Activated naive CD4-positive, alpha-beta T cell treated with anti-CD3 and anti-CD28 coated beads, Interleukin-2, amount 50 U/mL, for 72 hours (primary cell): ENCODE measurements around the gene CNTF. TPM values are rescaled to one million over a fixed set of nuclear protein-coding genes. Genes with fewer than 3 reads are reported as not detected.
A peak's percentile ranks its signal among the peaks of the same experiment; 100 is the strongest.

Source experiments
- ATAC-seq, 2 donors: fragments of 150-1000 bp; cut with Tn5 transposase; 2 replicates each; pipeline ENCODE4 v1.10.0; 2021; ENCODE audit warnings: mild to moderate bottlenecking in 2 of 2, moderate library complexity in 2 of 2
- DNase-seq, 2 donors: peaks; one replicate each; pipeline ENCODE4 v3.0.0; 2021 to 2022; ENCODE audit warnings: low spot score in 2 of 2
- H3K27ac Mint-ChIP-seq, 2 donors: one replicate each; pipeline ENCODE4 v1.8.0; 2022; ENCODE audit warnings: mild to moderate bottlenecking in 2 of 2, mixed read lengths in 2 of 2
- H3K36me3 Mint-ChIP-seq, 2 donors: one replicate each; pipeline ENCODE4 v1.8.0; 2022; ENCODE audit warnings: mixed read lengths in 2 of 2
- H3K9me3 Mint-ChIP-seq, 2 donors: one replicate each; pipeline ENCODE4 v1.8.0; 2022; ENCODE audit warnings: mixed read lengths in 2 of 2
- total RNA-seq, 2 donors: library from RNA; stranded (reverse); gene quantifications; one replicate each; pipeline ENCODE4 v1.2.3, GENCODE V29; 2022

Gene CNTF
- total RNA-seq, 2 donors from 2014 or later = 4.2 to 5.9 TPM

DNA sequence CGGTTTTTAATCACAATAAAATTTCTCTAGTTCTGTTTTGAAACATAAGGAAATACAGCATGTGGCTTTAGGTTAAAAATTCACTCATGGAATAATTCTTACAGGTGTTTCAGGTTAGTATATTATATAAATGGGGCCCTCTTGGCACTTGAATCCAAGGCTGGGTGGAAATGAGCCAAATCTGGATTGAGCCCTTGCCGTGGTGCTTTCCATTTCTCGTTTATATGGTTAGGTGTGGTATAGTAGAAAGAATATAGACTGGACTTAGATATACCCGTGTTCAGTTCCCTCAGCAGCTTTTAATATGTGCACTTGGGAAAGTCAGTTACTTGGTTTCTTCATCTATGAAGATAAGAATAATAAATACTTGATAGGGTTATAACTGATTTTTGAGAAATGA, 27.6 kb upstream of the CNTF start:
- ATAC-seq (no peak), DNase-seq (no peak)
- Mint-ChIP-seq H3K27ac (peak overlapping the region in 1 of 2 donors; percentile 3), H3K36me3 (peaks cover 0 to 56% of the 10 kb centered on the region in 2 donors), H3K9me3 (no peaks in the 10 kb centered on the region)

DNA sequence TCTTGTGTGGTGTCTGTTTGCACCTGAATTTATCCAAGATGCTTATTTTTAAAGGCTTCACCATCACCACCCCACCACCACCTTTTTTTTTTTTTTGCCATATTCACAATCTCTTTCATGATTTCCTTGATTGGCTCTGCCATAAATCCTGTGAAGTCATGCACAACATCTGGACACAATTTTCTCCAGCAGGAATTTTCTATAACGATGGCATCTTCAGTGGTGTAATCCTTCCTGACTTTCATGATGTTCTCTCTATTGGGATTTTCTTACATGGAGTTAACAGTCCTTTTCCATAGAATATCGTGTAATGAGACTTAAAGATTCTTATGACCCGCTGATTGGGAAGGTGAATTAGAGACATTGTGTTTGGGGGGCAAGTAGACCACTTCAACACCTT, 25.8 kb upstream of the CNTF start:
- peak overlapping the region; percentile 70 to 75 for H3K27ac Mint-ChIP-seq
- peaks cover 6 to 61% of the 10 kb centered on the region in 2 donors for H3K36me3 Mint-ChIP-seq
- H3K9me3 Mint-ChIP-seq = no peaks in the 10 kb centered on the region
- DNase-seq (no peak), ATAC-seq (no peak)

GRCh38 chr11:58597486-58598144, 24.9 kb upstream of the CNTF start:
- ATAC-seq = peak; percentile 90 to 95
- H3K27ac Mint-ChIP-seq = peak overlapping the region; percentile 70 to 75
- H3K36me3 Mint-ChIP-seq = peaks cover 9 to 63% of the 10 kb centered on the region in 2 donors
- no peak for DNase-seq
- no peaks in the 10 kb centered on the region for H3K9me3 Mint-ChIP-seq

GRCh38 chr11:58600510-58600909, 22.0 kb upstream of the CNTF start:
- ATAC-seq = no peak
- peaks cover 16 to 68% of the 10 kb centered on the region in 2 donors for H3K36me3 Mint-ChIP-seq
- DNase-seq = no peak
- H3K27ac Mint-ChIP-seq = no peak overlapping the region
- no peaks in the 10 kb centered on the region for H3K9me3 Mint-ChIP-seq

DNA sequence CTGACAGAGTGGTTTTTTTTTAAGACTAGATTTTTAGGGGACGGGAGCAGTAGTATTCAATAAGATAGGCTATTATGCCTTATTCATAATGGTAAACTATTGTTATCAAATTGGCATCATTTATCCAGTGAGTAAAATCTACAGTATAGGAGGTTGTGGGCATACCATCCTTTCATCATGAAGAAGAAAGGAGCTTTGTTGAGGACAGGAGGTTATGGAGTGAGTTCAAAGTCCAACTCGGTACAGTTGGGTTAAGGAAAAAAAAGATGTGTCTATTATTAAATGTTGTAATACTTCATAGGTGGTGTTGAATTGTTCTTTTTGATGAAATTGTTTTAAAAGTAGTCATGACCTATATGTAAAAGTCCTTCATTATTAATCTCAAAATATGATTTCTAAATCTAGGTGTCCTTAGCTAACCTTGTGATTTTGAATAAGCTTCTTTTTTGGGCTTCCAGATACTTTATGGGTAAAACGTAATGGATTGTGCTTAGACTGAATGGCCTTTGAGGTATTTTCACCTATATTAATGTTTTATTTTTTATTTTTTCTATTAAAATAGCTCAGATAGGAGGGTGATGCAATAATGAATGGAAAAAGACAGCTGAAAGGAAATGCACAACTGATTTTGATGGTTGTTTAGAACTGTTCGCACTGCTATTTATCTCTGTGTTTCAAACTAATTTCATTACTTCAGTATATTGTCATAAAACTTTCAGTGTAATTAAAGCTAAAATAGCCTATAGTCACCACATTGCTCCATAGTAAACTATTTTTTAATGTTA, 15.3 kb upstream of the CNTF start:
- H3K36me3 Mint-ChIP-seq = peaks cover 15 to 65% of the 10 kb centered on the region in 2 donors
- H3K9me3 Mint-ChIP-seq = no peaks in the 10 kb centered on the region
- ATAC-seq = no peak
- peak overlapping the region; percentile 11 to 40 for H3K27ac Mint-ChIP-seq
- no peak for DNase-seq

- Mint-ChIP-seq H3K36me3 (peaks cover 6 to 65% of the 10 kb centered on the region in 2 donors), H3K27ac (no peak overlapping the region), H3K9me3 (no peaks in the 10 kb centered on the region)
- DNase-seq (no peak), ATAC-seq (peak in 1 of 2 donors; percentile 54)
Measured at GRCh38 chr11:58608331-58608730, 14.1 kb upstream of the CNTF start.

DNA sequence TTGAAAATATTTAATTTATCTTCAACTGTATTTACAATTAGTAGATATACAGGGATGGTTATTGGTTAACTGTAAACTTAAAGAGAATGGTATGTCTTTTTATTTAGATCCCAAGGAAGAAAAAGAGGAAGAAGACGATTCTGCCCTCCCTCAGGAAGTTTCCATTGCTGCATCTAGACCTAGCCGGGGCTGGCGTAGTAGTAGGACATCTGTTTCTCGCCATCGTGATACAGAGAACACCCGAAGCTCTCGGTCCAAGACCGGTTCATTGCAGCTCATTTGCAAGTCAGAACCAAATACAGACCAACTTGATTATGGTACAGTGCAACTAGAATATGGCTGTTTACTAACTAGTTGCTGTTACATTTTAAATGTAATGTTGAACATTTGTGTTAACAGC, 12.7 kb upstream of the CNTF start:
- Mint-ChIP-seq H3K36me3 (peaks cover 14 to 64% of the 10 kb centered on the region in 2 donors), H3K9me3 (no peaks in the 10 kb centered on the region), H3K27ac (no peak overlapping the region)
- DNase-seq (no peak), ATAC-seq (no peak)

DNA sequence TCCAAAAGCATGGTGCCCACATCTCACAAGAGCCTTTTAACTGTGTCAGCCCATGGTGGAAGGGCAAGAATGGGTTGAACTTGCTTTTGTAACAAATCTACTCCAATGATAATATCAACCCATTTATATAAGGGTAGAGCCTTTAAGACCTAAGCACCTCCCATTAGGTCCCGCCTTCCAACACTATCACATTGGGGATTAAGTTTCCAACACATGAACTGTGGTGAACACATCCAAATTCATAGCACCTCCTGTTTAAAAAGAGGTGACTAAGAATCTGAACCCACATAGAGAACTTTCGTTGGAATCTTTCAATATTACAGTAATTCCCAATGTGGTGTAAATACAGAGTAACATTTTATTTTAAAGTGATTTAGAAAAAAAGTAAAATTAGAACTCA, 9.2 kb upstream of the CNTF start:
- H3K9me3 Mint-ChIP-seq = no peaks in the 10 kb centered on the region
- DNase-seq = no peak
- H3K27ac Mint-ChIP-seq = peak overlapping the region in 1 of 2 donors; percentile 75
- peaks cover 22 to 55% of the 10 kb centered on the region in 2 donors for H3K36me3 Mint-ChIP-seq
- peak; percentile 63 to 81 for ATAC-seq

GRCh38 chr11:58615559-58615958, 6.9 kb upstream of the CNTF start:
- Mint-ChIP-seq H3K27ac (peak overlapping the region in 1 of 2 donors; percentile 32), H3K36me3 (peaks cover 22 to 58% of the 10 kb centered on the region in 2 donors), H3K9me3 (no peaks in the 10 kb centered on the region)

DNA sequence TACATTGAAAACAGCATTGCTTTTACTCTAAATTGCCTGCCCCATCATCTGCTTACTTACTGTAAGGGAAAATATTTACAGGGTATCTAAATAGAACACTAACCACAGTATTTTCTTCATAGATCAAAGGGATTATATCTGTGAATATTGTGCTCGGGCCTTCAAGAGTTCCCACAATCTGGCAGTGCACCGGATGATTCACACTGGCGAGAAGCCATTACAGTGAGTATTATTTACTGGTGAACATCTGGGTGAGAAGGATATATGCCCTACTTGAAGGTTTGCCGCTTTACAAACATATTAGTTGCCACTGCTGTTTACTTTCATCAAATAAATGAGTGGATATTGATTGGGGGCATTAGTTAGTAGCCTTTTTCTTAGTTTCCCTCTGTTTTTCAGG, 5.9 kb upstream of the CNTF start:
- no peak for DNase-seq
- Mint-ChIP-seq H3K36me3 (peaks cover 17 to 51% of the 10 kb centered on the region in 2 donors), H3K27ac (no peak overlapping the region)

More at GRCh38 chr11:58615559-58615958, 6.9 kb upstream of the CNTF start:
- DNase-seq (no peak), ATAC-seq (no peak)

DNA sequence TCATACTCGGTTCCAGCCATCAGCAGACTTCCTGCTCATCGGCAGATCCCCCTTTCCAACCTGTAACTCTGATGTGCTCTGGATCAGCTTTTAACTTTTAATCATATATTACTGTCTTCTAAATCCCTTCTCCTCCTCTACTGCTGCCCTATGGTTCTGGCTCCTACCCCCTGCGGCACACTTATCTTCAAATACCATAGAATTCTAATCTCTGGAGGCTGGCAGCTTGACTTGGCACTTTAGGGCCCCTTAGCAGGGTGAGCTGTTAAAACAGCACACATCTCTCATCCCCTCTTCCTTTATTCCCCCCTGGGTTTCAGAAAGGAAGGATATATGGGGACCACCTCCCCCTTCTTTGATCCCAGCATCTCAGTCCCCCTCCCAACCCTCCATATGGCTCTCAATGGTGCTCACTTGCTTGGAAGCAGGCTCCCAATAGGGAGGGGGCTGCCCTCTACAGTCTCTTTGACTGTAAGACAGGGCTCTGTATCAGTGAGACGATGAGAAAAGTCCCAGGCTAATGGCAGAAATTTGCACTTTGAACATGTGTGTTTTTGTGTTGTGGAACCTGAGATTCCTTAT, 4.4 kb upstream of the CNTF start:
- peaks cover 25 to 47% of the 10 kb centered on the region in 2 donors for H3K36me3 Mint-ChIP-seq
- peak overlapping the region; percentile 42 to 48 for H3K27ac Mint-ChIP-seq
- ATAC-seq (peak; percentile 36 to 62), DNase-seq (no peak)
- H3K9me3 Mint-ChIP-seq = no peaks in the 10 kb centered on the region

More for the DNA sequence above, 5.9 kb upstream of the CNTF start:
- no peak for ATAC-seq
- no peaks in the 10 kb centered on the region for H3K9me3 Mint-ChIP-seq

- DNase-seq (no peak), ATAC-seq (peak; percentile 58 to 70)
Measured at GRCh38 chr11:58621586-58622262, 741 bp upstream of the CNTF start.

DNA sequence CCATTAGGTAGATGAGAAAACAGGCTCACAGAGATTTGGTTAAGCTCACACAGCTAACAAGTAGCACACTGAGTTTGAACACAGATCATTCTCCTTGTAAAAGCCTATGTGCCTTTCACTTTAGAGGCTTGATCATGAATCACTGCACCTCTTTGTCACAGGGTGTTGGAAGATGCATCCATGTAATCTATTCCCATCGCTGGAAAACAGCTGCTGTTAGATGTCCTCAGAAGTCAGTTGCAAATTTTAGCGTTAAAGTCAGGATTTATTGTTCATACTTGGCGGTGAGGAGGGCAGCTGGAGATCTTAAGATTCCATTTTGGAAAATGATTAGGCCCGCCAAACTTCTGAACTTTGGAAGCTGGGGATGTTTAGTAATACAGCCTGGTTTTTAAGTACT, 2.6 kb downstream of the CNTF start:
- DNase-seq = no peak
- no peak for ATAC-seq
- Mint-ChIP-seq H3K27ac (peak overlapping the region in 1 of 2 donors; percentile 63), H3K9me3 (no peaks in the 10 kb centered on the region), H3K36me3 (peaks cover 23% of the 10 kb centered on the region in 2 donors)

More at GRCh38 chr11:58621586-58622262, 741 bp upstream of the CNTF start:
- Mint-ChIP-seq H3K36me3 (peaks cover 27 to 39% of the 10 kb centered on the region in 2 donors), H3K27ac (peak overlapping the region; percentile 44 to 58), H3K9me3 (no peaks in the 10 kb centered on the region)

- DNase-seq (no peak), ATAC-seq (peak in 1 of 2 donors; percentile 48)
- Mint-ChIP-seq H3K27ac (peak overlapping the region in 1 of 2 donors; percentile 63), H3K9me3 (no peaks in the 10 kb centered on the region), H3K36me3 (peaks cover 19 to 23% of the 10 kb centered on the region in 2 donors)
Measured at GRCh38 chr11:58625826-58626460, 3.5 kb downstream of the CNTF start.

GRCh38 chr11:58626934-58627483, 4.5 kb downstream of the CNTF start:
- Mint-ChIP-seq H3K27ac (peak overlapping the region; percentile 72 to 76), H3K36me3 (peaks cover 13 to 23% of the 10 kb centered on the region in 2 donors), H3K9me3 (no peaks in the 10 kb centered on the region)
- ATAC-seq (no peak), DNase-seq (no peak)

DNA sequence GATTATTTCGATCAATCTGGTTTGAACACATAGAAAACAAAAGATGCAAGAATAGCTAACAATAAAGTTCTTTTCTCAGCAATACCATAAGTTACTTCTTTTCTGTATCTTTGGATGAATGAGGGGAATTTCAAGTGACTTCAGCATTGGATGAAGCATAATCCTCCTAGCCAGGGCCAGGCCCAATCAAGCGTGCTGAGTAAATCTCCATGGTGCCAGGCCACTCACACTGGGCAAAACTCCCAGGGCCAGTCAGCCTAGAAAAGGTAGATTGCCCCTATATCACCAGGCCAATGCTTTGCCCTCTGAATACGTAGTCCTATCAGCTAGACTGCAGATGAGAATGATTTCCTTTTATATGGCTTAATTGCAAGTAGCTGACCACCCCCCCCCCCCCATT, 6.0 kb downstream of the CNTF start:
- peaks cover 6 to 11% of the 10 kb centered on the region in 2 donors for H3K36me3 Mint-ChIP-seq
- peak overlapping the region in 1 of 2 donors; percentile 76 for H3K27ac Mint-ChIP-seq
- DNase-seq (no peak), ATAC-seq (no peak)
- H3K9me3 Mint-ChIP-seq = no peaks in the 10 kb centered on the region
